Activated CD4-positive, alpha-beta T cell treated with anti-CD3 and anti-CD28 coated beads, Interleukin-2, Interleukin-4, amounts not matched to agents 100 ng/mL and 50 ng/mL, durations not matched to agents 16 hours and 8 hours (primary cell): ENCODE results near the gene CSF1R.

Experiments
- DNase-seq: peaks from one replicate; pipeline ENCODE4 v3.0.0-alpha.2; 2020; ENCODE audit warnings: low spot score

CSF1R gene

GRCh38 chr5:150069672-150070627 lies 16.4 kb downstream of the CSF1R start:
- DNase-seq: no peak

- DNase-seq: no peak
Observed at GRCh38 chr5:150068961-150069645, 17.3 kb downstream of the CSF1R start.

GRCh38 chr5:150068472-150068871 lies 17.9 kb downstream of the CSF1R start:
- DNase-seq: no peak

DNA sequence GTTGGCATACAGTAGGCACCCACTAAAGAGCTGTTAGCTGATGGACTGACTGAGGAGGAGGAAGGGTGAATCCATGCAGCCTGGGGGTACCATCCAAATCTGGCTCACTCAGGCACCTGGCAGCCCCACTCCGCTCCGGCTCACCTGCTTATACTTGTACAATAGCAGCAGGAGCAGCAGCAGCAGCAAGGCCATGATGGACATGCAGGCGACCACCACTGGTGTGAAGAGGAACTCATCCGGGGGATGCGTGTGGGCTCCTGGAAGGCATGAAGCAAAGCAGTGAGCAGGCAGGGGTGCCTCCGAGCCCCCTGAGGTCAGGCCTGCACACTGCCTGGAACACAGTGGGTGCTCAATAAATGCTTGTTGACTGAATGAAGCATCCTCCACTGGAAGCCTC lies 18.3 kb downstream of the CSF1R start:
- no peak for DNase-seq

GRCh38 chr5:150067405-150067960 lies 18.9 kb downstream of the CSF1R start:
- no peak for DNase-seq

- DNase-seq: peak; percentile 70
Observed at GRCh38 chr5:150066901-150067396, 19.4 kb downstream of the CSF1R start.

DNA sequence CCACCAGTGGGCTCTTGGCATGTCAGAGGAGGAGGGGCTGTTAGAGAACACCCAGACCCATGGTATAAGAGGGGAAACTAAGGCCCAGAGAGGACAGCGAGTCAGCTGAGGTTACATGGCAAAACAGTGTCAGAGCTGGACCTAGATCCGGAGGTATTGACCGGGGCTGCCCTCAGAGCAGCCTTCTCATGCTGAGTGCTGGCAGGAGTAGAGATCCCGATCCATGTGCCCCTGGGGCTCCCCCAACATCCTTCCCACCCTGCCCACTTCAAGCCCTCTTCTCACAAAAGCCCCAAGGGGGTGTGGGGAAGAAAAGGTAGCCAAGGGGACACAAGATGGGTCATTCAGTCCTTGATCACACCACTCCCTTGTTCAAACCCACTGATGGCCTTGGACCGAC lies 19.9 kb downstream of the CSF1R start:
- DNase-seq: no peak

DNA sequence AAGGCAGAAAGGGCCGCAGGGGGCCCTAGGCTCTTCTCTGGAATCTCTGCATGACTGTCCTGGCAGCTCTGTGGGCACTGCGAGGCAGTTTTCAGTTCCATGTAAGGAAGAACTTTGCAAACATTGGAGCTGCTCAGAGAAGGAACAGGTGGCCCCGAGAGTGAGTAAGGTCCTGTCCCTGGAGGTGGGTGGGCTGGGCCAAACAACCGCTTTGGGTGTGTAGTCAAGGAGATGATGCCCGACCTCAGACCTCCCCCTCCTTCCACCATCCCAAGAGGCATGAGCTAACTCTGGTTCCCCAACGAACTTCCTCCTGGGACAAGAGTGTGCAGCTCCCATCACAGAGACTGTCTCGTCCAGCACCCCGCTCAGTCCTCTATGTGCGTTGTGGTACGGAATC lies 20.5 kb downstream of the CSF1R start:
- DNase-seq: no peak

- no peak for DNase-seq
Observed at GRCh38 chr5:150065346-150065745, 21.0 kb downstream of the CSF1R start.

DNA sequence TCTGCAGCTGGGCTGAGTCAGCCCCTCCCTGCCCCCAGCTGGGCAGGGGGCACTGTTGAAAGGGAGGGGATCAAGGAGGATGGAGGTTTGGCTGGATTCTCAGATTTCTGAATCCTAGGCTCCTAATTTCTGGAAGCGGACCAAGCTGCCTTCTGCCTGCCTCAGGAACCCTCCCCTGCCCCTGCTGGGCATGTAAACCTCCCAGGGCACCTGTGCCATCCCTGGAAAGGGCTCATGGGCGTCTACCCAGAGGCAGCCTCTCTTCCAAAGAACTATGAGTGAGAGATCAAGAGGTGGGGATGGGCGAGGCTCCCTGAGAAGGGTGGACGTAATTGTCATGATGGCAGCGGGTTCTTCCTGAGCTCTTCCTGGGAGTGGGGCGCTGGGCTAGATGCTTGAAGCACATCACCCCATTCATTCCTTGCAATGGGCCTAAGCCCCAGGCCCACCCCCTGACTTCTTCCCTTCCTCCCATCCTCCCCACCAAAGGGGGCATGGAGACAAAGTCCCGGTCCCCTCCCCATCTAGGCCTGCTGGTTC lies 21.6 kb downstream of the CSF1R start:
- no peak for DNase-seq

DNA sequence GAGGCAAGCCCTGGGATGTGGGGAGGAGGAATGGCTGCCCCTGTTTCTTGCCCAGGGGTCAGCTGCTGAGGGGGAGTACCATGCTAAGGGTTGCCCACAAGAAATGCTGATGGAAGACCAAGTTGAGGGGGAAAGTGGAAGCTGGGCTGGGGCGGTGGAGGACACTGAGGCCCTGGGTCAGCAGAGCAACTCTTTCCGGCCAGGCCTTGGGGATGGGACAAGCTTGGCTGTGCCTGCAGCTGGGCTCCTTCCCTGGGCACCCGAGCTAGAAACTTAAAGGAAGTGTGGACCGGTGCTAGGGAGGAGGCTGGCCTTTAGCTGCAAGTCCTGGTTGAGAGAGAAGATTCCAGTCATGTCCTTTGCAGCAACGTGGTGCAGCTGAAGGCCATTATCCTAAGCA lies 22.7 kb downstream of the CSF1R start:
- no peak for DNase-seq

DNA sequence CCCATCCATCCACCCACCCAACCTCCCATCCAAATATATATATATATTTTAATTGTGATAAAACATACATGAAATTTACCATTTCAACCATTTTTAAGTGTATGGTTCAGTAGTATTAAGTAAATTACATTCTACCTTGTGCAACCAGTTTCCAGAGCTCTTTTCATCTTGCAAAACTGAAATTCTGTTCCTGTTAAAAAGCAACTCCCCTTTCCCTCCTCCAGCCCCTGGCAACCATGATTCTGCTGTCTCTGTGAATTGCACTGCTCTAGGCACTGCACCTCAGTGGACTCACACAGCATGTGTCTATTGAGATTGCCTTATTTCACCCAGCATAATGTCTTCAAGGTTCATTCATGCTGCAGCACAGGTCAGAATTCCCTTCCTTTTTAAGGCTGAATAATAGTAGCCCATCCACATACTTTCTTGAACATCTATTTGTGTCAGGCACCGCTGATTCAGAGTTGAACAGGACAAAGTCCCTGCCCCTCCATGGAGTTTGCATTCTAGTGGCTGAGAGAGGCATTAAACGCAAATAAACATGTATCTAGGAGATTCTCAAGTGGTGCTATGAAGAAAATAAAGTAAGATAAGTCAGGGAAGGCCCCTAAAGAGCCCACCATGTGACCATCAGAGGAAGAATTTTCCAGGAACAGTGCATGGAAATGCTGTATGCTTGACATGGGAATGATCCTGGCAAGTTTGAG lies 24.0 kb downstream of the CSF1R start:
- DNase-seq: no peak

GRCh38 chr5:150061538-150061995 lies 24.8 kb downstream of the CSF1R start:
- DNase-seq: no peak

DNA sequence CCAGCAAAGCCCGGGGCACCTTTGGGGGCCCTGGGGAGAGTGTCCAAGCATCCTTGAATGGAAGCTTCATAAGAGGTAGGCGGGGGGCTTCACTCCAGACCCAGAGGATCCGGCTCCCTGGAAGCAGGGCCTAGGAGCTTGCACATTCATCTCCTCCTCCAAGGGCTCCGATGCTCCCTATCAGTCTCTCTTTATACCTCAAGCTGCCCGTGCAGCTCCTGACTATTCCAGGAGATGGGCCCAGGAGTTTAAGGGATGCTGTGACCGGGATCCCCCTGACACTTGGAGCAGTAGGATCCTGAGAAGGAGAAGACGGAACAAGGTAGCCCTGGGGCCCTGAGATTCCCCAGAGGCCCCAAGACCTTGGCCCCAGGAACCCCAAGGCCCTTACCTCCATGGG lies 25.9 kb downstream of the CSF1R start:
- no peak for DNase-seq

DNA sequence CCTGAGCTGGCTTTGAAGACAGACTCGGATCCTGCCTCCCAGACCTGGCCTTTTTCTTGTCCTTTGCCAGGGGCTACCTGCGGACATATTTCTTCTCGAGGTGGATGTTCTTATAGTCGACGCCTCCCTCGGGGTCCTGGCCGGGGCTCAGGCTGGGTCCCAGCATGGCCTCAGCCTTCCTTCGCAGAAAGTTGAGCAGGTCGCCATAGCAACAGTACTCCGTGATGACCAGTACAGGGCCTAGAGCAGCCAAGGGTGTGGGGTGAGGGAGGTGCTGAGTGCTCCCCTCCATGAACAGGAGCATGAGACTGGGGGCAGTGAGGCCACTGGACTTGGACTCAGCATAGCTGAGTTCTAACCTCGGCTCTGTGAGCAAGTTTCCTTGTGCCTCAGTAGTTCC lies 26.7 kb downstream of the CSF1R start:
- no peak for DNase-seq

DNA sequence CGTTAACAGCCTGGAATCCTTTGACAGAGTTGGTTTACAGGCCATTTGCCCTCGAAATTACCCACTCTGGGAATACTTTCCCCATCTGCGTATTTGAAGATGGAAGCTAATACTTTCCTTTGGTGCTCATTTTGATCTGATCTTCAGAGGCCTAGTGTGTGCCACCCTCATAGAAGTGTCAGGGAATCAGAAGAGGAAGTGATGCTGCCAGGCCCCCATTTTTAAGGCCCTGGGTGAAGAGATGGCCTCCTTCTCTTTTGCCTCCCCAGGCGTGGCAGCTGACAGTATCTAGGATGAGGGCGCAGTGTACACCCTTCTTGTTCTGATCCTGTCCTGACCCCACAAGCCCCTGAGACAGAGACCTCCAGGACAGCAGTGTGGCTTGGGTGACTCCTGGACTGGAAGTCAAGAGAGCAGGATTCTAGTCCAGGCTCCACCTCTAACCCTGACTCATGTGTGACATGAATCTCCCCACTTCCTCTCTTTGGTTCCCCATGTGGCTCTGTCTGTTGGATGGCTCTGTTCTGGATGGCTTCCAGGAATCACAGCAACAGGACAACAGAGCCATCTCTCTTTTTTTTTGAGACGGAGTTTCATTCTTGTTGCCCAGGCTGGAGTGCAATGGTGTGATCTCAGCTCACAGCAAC lies 27.8 kb downstream of the CSF1R start:
- no peak for DNase-seq

DNA sequence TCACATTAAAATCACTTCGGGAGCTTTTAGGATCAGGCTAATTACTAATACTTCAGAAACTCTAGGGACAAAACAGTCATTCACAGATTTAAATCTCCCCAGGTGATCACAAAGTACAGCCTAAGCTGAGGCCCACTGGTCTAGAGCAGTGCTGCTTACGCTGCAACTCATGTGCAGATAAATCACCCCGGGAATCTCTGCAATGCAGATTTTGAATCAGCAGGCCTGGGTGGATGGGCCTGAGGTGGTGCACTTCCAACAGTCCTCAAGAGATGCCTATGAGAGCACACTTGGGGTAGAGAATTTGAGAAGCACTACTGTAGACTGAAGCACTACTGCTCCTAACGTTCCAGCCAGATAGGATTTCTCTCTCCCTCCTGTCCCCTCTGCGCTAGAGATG lies 28.4 kb downstream of the CSF1R start:
- DNase-seq: no peak

GRCh38 chr5:150057511-150057910 lies 28.8 kb downstream of the CSF1R start:
- no peak for DNase-seq

DNA sequence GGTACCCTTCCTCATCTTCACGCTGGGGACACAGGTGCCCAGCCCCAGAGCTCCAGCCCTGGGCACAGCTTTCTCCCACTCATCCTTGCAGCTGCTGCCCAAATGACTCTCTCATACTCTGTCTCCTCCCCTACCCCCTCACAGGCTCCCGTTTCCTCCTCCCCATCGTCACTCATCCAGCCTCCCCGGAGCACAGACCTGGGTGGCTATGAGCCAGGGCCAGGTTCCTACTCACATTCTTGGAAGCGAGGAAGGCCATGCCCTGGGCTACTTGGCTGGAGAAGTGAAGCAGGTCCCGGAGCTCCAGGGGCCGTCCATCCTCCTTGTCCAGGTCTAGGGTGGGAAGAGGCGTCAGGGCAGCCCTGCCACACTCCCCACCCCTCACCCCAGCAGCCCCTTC lies 29.3 kb downstream of the CSF1R start:
- no peak for DNase-seq

DNA sequence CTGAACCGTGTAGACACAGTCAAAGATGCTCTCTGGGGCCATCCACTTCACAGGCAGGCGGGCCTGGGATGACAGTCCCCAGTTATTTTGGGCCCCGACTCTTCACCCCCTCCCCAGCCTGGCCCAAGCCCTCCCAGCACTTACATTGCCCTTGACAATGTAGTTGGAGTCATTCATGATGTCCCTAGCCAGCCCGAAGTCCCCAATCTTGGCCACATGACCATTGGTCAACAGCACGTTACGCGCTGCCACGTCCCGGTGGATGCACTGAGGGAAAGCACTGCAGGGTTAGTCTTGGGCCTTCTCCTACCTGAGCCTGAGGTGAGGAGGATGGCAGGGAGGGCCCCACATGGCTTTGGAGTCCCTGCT lies 30.3 kb downstream of the CSF1R start:
- DNase-seq: no peak

DNA sequence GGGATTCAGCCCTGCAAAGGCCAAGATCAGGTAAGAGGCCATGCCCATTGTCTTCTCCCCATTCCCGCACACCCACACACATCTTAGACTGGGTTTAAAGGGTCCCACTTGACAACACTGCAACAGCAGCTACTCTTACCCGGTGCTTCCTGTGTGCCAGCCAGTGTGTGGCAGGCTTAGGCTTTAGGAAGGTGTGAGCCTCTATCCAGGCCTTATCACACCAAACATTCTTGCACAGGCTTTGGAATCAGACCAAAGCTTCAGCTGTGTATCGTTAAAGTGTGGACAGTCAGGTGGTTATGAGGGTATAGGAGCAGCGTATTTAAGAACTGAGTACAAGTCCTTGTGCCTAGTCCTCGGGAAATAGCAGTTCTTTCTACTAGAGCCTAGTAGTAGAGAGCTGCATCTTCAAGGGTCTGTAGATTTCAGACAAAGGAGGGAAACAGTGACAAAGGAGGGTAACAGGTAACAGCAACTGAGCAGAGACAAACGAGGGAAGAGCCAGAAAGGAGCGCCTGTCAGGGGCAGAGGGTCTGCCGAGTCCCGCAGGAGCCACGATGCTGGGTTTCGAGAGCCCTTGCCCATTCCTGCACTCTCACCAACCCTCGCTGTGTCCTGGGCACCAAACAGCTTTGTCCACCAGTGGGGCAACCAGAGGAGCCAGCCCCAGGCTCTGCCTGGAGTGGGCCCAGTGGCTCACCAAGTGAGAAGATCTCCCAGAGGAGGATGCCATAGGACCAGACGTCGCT lies 30.9 kb downstream of the CSF1R start:
- DNase-seq: no peak
